Measurements from ENCODE around the gene CHRNA9. TPM values are rescaled to one million over a fixed set of nuclear protein-coding genes. Genes with fewer than 3 reads are reported as not detected.

The CHRNA9 gene
- polyA plus RNA-seq (2011; rRNA removed) (1.6 and 1.9 TPM in 2 replicates), polyA plus RNA-seq (2017; fragmentation: RNase III; extraction: RNeasy Plus Mini Kit Qiagen cat#74134 plus additional on column Dnase treatment) (0.54 to 2.0 TPM (median 1.3 TPM) in 3 replicates), polyA minus RNA-seq (2011; rRNA and poly(A)+ RNA removed) (1.2 and 2.7 TPM in 2 replicates)
- polyA plus RNA-seq (2012; cell fraction: cytosol; rRNA removed), result 0.36 and 0.70 TPM in 2 replicates
- polyA plus RNA-seq (2012; cell fraction: nucleus; rRNA removed), result 0.32 and 0.83 TPM in 2 replicates

DNA sequence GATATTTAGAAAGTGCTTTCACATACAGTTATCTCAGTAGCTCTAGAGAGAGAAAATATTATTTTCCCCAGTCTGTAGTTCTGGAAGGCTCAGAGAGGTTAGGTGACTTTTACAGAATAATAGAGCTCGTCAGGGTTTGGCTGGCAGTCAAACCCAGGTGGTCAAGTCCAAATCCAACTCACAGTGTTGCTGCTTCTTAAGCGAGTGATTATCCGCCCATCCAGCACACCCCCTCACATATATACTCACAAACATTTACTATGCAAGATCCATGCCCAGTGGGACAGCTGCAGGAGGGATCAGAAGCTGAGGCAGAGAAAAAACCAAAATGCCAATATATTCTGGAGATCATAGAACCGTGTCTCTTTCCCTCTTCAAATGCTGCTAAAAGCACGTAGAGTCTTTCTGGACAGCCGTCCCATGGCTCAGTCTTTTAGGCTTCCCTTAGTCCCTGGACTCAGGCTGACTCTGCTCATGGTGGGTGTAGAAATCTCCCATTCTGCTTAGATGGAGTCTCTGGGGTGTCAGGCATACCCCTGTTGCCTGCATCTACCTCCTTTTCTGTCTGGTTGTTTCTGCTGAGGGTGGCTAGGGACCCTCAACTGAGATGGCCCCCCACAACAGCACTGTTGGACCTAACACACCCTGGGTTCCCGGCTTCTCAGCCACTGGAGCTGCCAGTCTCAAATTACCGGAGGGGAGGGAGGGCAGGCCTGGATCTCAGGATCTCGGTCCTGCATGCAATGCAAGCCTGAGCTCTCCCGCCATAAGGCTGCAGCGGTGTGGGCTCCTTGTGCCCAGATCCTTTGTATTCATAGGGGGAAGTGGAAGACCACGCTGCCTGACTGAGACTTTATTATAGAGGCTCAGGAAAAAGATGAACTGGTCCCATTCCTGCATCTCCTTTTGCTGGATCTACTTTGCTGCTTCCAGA is at the start of gene CHRNA9:
CHRNA9 (plus strand) TSS at position 743 of the 934 bp plus-strand sequence; CDS start at position 878, 135 bp downstream.
- no peak within 1 kb of the TSS for H3K4me3 ChIP-seq
- POLR2A ChIA-PET, result interaction anchor here (1.2 kb wide), 1 partner anchor 18 kb away, joined by 3 read pairs; no protein-coding TSS in a partner anchor
- H3K4me1 ChIP-seq, result peaks cover 43% of the 10 kb centered on the region
- WGBS (ENCODE audit: missing lambda C conversion rate), result 93% methylated on average over 11 of the region's 12 CpGs
- no peaks in the 10 kb centered on the region for H3K9me3 ChIP-seq
- FAIRE-seq (no peak), DNase-seq (ENCODE audit: low read depth in 1 of 2, low spot score in 1 of 2) (no peak), ATAC-seq (peak; percentile 31 to 50; a peak in 4 of 6 replicates)
- TF ChIP-seq KDM1A (IDR thresholded peaks at IDR 0.05; ENCODE audit: low read depth) (no peak), HOXB5 (CRISPR knock-in tag; IDR thresholded peaks at IDR 0.05) (no peak), CTCF (IDR thresholded peaks at IDR 0.05) (no peak), CBX8 (IDR thresholded peaks at IDR 0.05) (no peak), HMGXB4 (CRISPR knock-in tag; IDR thresholded peaks at IDR 0.05; ENCODE audit: borderline replicate concordance) (no peak), JUN (IDR thresholded peaks at IDR 0.05) (no peak), HEYL (CRISPR knock-in tag; IDR thresholded peaks at IDR 0.05) (no peak), POLR2AphosphoS2 (conservative IDR thresholded peaks at IDR 0.05; ENCODE audit: low read length) (no peak), FOSL2 (IDR thresholded peaks at IDR 0.05) (no peak), FOSL2 (CRISPR knock-in tag; IDR thresholded peaks at IDR 0.05) (no peak), FOXS1 (CRISPR knock-in tag; IDR thresholded peaks at IDR 0.05) (no peak), REST (IDR thresholded peaks at IDR 0.05) (no peak), CEBPB (IDR thresholded peaks at IDR 0.05) (no peak)
- TF ChIP-seq, protein P1, sequence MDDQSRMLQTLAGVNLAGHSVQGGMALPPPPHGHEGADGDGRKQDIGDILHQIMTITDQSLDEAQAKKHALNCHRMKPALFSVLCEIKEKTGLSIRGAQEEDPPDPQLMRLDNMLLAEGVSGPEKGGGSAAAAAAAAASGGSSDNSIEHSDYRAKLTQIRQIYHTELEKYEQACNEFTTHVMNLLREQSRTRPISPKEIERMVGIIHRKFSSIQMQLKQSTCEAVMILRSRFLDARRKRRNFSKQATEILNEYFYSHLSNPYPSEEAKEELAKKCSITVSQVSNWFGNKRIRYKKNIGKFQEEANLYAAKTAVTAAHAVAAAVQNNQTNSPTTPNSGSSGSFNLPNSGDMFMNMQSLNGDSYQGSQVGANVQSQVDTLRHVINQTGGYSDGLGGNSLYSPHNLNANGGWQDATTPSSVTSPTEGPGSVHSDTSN (IDR thresholded peaks at IDR 0.05), result no peak
- peak within 1 kb of the TSS; percentile 79 to 88 for H3K27ac ChIP-seq
- CTCF ChIA-PET, result interaction anchor here (0.6 to 8.1 kb wide), 5 partner anchors 8 to 384 kb away, joined by 3 to 45 read pairs (median 4); no protein-coding TSS in a partner anchor
- peak within 1 kb of the TSS; percentile 62 for H3K4me2 ChIP-seq

- Histone ChIP-seq H3K4me2 (no peak overlapping the region), H3K27ac (no peak overlapping the region; a peak in 1 of 6 replicates), H3K9me3 (no peaks in the 10 kb centered on the region), H3K4me3 (no peak overlapping the region), H3K4me1 (no peaks in the 10 kb centered on the region)
- ChIA-PET POLR2A (no interaction called here), CTCF (interaction anchor here (0.7 to 1.3 kb wide), 2 partner anchors 12 to 1280 kb away, joined by 3 read pairs; no protein-coding TSS in a partner anchor)
- WGBS (ENCODE audit: missing lambda C conversion rate), result 84% methylated on average over 4 of the region's 5 CpGs
- FAIRE-seq, result no peak
- TF ChIP-seq FOXS1 (CRISPR knock-in tag; IDR thresholded peaks at IDR 0.05) (no peak), HOXA7 (CRISPR knock-in tag; IDR thresholded peaks at IDR 0.05) (no peak), ZSCAN20 (CRISPR knock-in tag; IDR thresholded peaks at IDR 0.05) (no peak), RCOR1 (IDR thresholded peaks at IDR 0.05; ENCODE audit: low read depth, low read length) (no peak), HOXB13 (CRISPR knock-in tag; IDR thresholded peaks at IDR 0.05; ENCODE audit: low read depth) (no peak), NFE2L2 (conservative IDR thresholded peaks at IDR 0.05; ENCODE audit: low read length) (no peak), SMC3 (IDR thresholded peaks at IDR 0.05) (no peak), POLR2AphosphoS2 (conservative IDR thresholded peaks at IDR 0.05; ENCODE audit: low read length) (no peak), FOSB (CRISPR knock-in tag; IDR thresholded peaks at IDR 0.05) (no peak), CHD4 (IDR thresholded peaks at IDR 0.05; ENCODE audit: borderline replicate concordance) (no peak)
- TF ChIP-seq, protein P2, sequence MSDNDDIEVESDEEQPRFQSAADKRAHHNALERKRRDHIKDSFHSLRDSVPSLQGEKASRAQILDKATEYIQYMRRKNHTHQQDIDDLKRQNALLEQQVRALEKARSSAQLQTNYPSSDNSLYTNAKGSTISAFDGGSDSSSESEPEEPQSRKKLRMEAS (IDR thresholded peaks at IDR 0.05), result no peak
- TF ChIP-seq, protein P3, sequence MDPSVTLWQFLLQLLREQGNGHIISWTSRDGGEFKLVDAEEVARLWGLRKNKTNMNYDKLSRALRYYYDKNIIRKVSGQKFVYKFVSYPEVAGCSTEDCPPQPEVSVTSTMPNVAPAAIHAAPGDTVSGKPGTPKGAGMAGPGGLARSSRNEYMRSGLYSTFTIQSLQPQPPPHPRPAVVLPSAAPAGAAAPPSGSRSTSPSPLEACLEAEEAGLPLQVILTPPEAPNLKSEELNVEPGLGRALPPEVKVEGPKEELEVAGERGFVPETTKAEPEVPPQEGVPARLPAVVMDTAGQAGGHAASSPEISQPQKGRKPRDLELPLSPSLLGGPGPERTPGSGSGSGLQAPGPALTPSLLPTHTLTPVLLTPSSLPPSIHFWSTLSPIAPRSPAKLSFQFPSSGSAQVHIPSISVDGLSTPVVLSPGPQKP (IDR thresholded peaks at IDR 0.05; ENCODE audit: low read depth, low read length), result no peak
- no peak for ATAC-seq
- DNase-seq (ENCODE audit: low read depth in 1 of 2, low spot score in 1 of 2), result no peak
Measured at GRCh38 chr4:40285692-40286091, 49.4 kb upstream of the CHRNA9 start.
